NCI-H1436 (cell line): ENCODE data around the gene GALNT15.

Experiments used
- DNase-seq: peaks from one replicate; lab custom pipeline; 2025; lab: John Stamatoyannopoulos, UW

The GALNT15 gene

DNA sequence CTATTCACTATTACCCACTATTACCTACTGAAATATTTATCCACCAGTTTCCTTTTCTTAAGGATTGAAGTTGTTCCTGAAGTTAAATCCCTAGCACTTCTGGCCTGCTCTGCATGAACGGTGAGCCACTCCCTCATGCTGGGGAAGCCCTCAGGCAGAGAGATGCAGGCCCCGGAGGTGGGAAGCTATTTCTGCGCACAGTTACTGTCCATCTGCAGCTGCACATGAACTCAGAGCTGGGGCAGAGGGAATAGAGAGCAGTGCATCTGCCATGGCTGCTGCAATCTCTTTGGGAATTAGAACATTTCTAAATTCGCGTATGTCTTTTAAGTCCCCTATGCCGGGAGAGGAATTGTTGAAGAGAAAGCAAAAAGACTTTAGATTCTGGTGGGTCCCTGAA lies 6.3 kb upstream of the GALNT15 start:
- no peak for DNase-seq

DNA sequence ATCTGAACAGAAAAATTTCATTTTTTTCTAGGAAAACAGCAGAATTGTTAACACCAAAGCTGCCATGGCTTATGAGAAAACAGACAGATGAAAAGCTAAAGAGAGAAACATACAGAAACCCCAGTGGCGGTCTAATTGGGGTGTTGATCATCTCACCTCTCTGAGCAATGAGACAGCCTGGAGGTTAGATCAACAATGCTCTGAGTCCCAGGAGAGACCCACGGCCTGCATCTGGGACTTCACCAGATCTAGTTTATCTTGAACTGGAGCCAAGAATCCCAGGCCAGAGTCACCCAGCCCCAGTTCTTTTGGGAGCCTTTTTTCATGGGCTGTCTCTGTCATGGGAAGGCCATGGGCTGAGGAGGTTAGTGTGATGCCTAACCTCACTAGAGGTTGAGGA lies 3.5 kb upstream of the GALNT15 start:
- no peak for DNase-seq

GRCh38 chr3:16171825-16172224 lies 2.7 kb upstream of the GALNT15 start:
- no peak for DNase-seq

- no peak for DNase-seq
Measured at GRCh38 chr3:16173283-16174025, 1.0 kb upstream of the GALNT15 start.

- no peak for DNase-seq
Measured at GRCh38 chr3:16174026-16174355, 489 bp upstream of the GALNT15 start.

- no peak for DNase-seq
Measured at GRCh38 chr3:16174976-16175901, 759 bp downstream of the GALNT15 start.

DNA sequence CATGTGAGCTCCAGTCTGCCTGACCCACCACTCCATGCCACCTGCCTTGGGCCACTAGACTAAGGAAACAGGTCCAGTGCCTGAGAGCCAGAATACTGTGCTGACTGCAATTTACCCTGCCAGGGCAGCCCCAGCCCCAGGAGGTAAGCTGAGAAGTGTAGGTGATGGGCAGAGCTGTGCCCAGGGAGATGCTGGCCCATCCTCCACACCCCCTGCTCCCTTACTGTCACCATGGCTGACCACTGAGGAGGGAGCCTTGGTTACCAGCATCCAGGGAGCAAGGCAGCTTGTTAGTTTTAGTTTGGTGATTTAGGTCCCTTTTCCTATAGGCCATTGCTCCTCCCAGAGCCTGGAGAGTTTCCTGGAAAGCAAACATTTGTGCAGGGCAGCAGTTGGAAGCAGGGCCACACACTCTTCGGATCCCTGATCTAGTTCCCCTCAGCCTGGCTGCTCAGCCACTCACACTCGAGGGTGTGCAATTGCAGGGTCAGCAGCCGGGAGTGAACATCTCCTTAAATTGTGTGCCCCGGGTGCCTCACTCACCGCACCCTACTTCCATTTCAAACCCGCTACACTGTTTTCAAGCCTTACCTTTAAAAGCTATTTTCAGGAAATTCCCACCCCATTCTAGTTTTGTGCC lies 2.0 kb downstream of the GALNT15 start:
- DNase-seq, result no peak

- DNase-seq, result no peak
Measured at GRCh38 chr3:16177382-16177781, 2.9 kb downstream of the GALNT15 start.

GRCh38 chr3:16177962-16178627 lies 3.6 kb downstream of the GALNT15 start:
- no peak for DNase-seq

GRCh38 chr3:16178628-16178988 lies 4.1 kb downstream of the GALNT15 start:
- DNase-seq, result no peak

GRCh38 chr3:16179261-16179660 lies 4.8 kb downstream of the GALNT15 start:
- DNase-seq, result no peak

- DNase-seq, result no peak
Measured at GRCh38 chr3:16179771-16180736, 5.6 kb downstream of the GALNT15 start.

GRCh38 chr3:16180737-16181134 lies 6.3 kb downstream of the GALNT15 start:
- DNase-seq, result no peak

DNA sequence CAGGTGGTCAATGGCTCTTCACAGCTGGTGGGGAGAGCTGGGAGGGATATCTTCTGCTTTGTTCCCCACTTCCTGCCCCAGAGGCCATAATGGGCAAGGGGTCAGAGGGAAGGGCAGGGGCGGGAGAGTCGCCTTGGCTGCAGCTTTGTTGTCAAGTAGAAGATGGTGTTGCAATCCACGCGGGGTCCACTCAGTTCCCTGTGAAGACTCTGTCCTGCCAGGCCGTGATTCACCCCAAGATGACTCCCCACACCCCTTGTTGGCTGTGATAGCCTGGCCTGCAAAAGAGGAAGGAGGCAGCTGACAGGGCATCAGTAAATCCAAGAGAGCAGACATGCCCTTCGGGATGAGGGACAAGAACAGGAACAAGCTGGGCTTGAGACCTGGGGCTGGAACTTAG lies 6.9 kb downstream of the GALNT15 start:
- no peak for DNase-seq

- no peak for DNase-seq
Measured at GRCh38 chr3:16182183-16182582, 7.7 kb downstream of the GALNT15 start.

DNA sequence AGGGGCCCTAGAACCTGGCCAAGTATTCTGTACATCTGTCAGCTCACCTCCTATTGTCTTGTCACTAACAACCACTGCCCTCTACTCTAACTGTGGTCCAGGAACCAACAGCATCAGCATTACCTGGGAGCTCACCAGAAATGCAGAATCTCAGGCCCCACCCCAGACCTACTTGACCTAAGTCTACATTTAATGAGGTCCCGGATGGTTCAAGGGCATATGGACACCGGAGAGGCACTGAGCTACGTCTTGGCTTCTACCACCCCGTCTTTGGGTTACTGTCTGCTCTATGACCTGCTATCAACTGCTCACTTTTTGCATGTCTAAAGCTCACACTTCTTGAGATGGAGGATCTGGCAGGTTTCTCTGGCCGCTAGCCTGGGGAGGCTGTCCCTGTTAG lies 8.1 kb downstream of the GALNT15 start:
- no peak for DNase-seq

DNA sequence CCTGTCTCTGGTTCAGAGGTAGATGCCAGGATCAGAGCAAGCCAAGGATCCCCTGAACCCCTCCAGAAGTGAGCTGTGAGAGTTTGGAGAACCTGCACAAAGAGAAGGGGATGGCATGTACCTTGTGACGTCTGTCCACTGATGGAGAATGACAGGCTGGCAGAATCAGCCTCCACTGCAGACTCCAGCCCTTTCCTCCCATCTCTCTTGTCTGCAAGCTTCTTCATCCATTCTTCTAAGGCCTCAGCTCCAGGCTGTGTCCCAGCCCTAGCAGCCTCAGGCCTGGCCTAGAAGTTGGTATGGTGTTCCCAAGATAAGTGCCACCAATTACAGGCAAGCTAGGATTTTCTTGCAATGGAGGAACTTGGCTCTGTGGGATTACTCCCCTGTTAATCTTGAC lies 8.6 kb downstream of the GALNT15 start:
- no peak for DNase-seq

GRCh38 chr3:16183601-16184270 lies 9.3 kb downstream of the GALNT15 start:
- no peak for DNase-seq

GRCh38 chr3:16186086-16186485 lies 11.6 kb downstream of the GALNT15 start:
- DNase-seq, result no peak

GRCh38 chr3:16186565-16186964 lies 12.1 kb downstream of the GALNT15 start:
- no peak for DNase-seq
